COR-L47 (cell line): ENCODE results near the gene ANKRD44.

Source experiments
- DNase-seq: peaks from one replicate; lab custom pipeline; 2025; lab: John Stamatoyannopoulos, UW

ANKRD44 gene

DNA sequence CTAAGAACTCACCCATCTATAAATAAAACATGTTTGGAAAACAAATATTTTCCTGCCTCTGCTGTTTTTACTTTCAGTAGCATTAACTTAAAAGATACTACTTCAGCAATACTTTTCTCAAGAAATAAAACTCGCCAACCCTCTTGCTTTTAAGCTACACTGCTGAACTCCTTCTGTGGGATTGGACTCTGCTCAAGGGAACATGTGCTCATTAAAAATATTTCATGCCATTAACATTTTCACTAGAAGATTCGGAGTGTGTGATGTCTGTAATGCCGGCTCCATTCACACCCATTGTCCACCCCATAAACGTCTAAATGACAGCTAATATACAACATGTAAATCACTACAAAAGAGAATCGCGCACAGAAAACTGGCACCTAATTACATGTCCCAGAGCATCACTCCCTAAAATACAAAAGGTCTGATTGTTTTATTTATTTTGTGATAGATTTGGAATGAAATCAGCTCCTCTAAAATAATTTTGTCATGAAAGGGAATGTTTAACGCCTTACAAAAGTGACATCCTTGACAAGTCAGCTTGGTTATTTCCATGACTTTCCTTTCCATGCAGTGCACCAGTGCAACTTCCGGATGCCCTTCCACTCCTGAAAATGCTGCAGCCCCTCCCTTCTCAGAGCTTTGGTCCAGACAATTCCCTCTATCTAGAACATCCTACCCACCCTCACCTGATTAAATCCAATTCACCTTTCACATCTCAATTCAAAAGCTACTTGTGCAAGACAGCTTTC is 73.1 kb downstream of the ANKRD44 start:
- DNase-seq = no peak

DNA sequence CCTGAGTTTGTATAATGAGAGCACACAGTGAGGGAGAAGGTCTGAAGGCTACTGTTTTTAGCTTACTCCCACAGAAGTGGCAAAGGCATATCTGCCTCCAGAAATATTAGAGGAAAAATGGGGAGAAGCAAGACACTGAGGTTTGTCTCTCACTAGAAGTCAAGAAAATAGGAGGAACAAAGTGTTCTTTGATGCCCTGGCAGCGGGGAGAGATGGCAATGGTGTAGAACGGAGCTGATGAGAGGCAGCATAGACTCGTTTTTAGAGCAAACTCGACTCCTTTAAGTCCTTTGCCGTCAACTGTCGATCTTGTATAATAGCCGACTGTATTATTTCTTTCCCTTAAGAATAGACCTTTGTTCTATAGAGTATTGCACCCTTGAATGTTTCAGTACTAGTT is 73.8 kb downstream of the ANKRD44 start:
- DNase-seq = no peak

DNA sequence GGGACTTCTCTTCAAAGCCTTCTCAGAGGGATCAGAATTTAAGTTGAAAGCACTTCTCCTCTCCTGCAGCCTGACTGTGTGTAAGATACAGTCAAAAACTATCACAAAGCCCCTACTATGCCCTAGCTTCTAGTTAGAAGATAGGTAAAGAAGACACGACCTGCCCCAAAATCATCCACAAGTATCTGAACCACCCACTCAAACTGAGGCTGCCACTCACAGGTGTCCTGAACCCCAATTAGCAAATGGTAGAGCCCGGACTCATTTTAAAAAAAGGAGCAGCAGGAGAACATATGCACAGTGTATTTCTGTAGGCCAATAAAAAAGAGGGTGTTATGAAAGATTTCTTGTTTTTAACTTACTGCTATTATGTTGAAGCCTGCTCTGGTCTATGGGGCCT is 74.4 kb downstream of the ANKRD44 start:
- no peak for DNase-seq

DNA sequence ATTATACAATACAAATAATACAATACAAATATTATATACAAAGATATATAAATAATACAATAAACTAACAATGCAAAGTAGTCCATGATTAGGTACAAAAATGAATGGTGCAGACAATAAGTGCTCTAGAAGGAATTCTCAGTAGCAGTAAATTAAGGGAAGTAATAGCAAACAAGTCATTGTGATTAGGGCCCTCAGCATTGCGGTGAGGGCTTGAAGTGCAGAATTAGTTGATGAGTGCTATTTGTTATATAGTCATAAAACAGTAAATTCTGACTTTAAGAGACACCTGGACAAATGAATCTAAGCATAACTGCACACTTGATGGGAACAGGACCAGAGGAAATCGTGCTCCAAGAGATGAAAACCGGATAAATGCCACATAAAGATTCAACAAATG is 74.9 kb downstream of the ANKRD44 start:
- no peak for DNase-seq

DNA sequence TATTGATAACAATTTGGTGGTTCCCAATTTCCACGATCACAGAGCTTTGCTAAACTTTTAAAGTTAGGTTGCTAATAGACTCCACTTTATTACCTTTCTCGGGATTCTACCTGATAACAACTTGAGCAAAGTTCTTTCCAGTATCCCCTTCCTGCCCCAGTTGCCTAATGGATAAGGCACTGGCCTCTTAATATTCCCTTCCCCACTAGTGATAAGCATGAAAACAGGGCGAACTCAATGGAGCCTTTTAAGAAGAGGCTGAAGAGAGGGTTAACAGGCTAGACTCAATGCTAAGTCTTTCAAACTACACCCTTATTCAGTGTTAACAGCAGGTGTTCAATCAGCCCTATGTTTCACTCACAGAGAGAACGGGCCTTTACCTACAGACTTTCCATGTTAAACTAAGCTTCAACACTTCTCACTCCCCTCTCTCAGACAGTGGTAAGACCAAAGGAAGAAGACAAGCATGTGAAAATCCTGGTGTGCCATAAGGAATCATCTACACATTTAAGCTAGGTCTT is 75.8 kb downstream of the ANKRD44 start:
- DNase-seq = no peak

DNA sequence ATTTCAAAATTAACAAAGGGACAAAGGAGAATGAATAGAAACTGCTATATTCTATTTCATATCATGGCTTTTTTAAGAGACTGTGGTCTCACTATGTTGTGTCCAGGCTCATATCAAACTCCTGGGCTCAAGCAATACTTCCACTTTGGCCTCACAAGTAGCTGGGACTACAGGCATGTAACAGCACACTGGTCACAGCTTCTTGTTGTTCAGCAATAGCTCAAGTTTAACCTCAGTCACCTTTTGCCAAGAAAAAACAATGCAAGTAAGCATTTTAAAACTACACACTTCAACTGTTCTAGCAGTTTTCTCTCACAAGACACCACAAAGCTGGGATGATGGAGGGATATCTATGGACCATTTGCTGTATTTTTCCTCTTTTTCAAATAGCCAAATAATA is 77.1 kb downstream of the ANKRD44 start:
- DNase-seq = no peak

DNA sequence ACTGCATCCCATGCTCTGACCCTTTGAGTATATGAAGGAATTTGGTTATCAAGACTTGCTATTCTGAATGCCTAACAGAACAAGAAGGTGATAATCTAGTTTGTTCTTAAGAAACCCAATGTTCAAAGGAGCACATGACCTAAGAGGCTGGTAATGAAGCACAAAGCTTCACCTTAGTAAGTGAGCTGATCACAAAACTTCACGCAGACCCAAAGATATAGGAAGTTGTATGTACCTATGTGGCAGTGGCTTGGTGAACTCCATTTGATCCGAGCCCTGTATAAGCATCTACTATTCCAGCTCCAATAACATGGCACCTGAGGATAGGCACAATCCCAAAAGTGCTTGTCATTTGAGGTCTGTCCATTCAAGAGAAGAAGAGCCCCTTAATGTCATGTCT is 78.6 kb downstream of the ANKRD44 start:
- DNase-seq = no peak

DNA sequence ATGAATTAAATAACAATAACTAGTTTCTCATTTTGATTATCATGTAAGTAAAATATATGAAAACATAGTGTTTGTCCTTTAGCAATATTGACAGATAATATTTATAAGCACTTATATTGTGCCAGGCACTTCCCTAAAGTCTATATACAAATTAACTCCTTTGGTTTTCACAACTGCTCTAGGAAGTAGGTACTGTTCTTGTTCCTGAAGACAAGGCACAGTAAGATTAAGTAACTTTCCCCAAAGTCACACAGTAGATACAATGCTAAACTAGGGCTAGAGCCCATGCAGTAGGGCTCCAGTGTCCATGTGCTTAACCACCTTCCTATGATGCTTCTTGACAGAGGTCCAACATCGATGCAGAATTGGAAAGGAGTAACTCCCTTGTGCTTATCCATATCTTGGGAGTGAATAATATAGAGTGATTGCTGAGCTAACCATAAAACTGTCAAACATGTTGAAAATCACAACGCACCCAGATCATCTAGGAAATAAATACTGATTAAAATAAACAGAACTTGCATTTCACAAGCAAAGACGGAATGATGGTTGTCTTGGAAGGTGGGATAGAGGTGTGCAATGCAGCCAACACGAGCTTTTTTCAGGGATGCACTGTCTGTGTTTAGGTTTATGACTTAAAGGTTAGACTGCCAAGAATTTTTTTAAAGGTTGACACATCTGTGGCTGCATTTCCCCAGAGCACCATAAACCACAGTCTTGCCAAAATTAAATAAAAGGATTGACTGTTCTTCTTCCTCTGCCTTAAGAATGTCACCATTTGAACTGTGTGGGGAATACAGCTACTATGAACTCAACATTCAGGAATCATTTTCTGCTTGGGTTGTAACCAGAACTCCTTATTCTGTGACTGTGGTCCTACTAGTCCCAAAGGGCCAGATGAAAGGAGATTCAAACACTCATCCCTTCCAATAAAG is 80.8 kb downstream of the ANKRD44 start:
- DNase-seq = no peak

DNA sequence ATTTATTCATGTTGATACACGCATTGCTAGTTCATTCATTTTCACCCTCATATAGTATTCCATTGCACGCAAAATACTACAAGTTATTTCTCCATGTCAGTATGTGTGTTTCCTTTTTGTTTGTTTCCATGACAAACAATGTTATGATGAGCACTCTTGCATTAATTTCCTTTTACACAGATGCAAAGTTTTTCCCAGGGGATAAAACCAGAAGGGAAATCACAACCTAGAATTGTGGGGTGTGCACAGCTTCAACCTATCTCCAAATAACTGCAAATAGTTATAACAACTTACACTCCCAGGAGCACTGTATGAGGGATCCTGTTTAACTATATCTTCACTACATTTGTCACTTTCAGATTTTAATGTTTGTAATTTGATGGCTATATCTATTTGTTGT is 87.1 kb downstream of the ANKRD44 start:
- no peak for DNase-seq

DNA sequence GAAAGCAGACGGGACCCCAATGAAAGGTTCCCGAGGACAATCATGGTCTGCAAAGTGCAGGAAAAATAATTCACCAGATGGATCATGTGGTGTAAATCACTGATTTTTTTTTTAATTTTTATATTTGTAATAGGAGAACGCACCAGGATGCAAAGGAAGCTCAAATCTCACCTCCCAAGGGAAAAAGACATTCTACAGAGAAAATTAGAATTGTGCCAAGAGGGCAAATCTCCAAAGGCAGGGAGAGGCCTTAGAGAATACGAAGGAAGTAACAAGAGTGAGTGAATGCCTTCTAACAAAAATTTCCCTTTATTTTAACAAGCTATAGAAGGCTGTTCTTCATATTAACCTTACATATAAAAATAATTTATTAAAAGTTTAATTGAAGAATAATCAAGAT is 90.9 kb downstream of the ANKRD44 start:
- DNase-seq = no peak

DNA sequence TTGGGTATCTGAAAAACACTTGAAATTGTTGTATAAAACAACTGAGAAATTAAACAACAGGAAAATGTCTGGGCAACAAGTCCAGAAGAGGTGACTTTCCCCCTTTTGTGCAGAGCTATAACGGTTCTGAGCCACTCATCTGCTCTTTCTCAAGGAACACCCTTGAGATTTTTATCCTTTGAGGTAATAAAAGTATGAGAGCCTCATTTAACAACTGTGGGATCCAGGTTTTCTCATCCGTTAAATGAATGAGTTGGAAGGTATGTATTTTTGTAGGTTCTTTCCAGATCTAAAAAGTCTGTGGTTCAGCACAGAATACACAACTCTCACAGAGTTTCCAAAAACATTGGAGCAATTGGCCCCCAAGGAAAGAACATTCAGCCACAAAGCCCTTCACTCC is 93.0 kb downstream of the ANKRD44 start:
- DNase-seq = no peak

DNA sequence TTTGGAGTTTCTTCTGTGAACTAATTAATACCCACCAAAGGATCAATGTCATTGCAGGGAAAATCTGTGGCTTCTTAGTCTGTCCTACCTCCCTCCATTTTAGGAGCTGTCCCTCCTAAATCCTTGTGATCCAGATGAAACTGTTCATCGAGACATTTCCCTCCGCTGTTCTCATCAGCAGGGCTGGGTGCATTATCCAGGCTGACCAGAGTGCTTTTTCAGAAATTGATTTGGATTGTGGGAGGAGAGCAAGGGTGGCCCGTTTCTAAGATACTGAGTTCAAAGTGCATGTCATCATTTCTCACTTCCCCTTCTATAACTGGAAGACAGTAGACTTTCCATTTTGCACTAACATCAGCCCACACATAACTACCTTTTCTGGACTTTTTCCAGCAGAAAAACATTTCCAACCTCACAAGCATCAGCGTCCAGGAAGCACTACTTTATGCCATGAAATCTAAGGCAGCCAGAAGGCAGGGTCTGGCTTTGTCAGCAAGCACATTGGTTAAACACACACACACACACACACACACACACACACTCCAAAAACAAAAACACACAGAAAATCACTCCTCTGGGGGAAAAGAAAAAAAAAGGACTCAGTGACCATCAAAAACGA is 94.1 kb downstream of the ANKRD44 start:
- DNase-seq = no peak

DNA sequence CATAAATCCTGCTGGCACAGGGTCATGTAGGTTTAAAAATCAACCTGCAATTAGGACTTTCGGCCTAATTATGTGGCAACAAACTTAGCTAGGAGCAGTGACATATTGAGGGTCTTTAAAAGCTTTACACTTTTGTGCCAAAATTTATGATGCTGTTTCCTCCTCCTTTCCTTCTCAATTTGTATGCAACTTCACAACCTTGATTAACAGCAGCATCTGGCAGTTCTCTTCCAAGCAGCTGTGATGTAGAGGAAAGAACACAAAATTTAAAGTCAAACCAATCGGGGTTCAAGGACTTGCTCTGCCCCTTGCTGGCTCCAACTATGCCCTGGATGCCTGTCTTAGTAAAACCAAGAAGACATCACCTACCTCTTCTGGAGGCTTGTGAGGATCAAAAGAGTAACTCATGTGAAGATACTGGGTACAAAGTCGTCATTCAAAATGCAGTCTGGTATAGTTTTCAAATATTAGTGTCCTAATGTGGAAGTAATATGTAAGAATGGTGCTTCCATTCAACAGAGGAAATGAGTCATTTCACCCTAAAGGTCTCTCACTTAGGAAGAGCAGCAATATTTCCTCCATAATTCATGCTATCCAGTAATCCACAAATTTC is 94.7 kb downstream of the ANKRD44 start:
- DNase-seq = no peak

DNA sequence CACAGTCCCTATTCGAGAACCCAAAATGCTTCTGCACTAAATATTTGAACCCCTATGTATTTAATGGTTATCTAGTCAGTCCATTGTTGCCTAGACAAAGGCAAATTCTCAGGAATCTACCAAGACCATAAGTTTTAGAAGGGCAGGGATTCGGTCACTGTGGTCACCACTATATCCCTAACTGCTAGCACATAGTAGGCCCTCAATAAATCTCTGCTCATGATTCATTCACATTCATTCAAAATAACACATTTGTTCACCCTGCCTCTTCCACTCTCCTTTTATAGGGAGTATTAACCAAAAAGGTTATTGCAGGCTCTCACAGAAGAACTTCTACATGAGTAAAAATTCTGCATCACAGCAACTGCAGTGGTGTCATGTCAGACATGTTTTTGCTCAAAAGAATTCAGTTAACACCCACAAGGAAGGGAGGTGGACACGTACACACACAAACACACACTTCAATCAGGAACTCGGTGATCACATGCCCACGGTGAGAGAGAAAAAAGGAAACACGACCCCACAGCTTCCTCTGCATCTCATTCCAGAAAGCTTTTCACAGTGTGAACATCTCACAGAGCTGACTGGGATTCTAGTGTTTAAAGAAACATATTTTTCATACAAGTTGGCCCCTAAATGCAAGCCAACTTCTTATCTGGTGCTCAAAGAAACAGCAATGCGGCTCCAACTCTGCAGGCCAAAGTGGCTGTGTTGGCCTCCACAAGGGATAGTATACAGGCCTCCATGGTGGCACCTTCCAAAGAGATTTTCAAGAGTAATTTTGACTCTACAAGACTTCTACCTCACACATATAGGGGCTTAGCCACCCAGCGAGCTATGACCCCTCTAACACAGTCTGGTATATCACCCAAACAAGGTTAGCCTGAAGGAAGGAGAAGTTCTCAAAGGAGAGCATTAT is 98.0 kb downstream of the ANKRD44 start:
- DNase-seq = no peak

DNA sequence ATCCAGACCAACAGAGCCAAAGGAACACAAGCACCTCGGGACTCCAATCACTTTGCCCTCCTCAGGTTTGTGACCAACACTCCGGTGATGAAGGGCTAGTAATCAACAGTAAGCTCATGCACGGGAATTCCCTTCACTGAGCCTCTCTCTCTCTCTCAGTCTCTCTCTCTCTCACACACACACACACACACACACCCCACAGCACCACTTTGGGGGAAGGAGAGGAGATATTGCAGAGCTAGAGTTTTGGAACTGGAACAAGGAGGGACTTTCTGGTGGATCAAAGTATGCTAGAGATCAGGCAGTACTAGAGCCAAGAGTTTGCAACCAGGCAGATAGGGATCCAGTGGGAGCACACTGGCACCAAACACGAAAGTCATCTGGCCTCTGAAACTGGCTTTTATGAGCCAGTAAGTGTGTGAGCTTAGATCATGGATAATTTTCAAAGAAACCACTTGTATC is 98.7 kb downstream of the ANKRD44 start:
- DNase-seq = no peak

DNA sequence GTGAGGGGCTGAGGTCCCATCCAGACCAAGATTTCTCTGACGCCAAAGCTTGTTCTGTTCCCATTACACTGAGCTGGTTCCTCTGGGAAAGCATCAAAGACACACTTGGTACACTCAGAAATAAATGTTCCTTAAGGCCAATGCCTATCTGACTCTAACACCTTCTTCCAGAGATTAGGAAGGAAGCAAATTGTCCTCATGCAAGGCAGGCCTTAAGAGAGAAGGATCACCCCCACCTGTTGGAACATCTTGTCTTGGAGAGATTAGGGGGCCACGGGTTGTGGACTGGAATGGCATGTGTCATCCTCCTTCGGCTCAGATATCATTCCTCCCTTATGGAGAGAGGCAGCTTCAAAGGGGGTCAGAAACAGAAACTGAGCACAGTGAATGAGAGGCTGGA is 100.2 kb downstream of the ANKRD44 start:
- DNase-seq = no peak

DNA sequence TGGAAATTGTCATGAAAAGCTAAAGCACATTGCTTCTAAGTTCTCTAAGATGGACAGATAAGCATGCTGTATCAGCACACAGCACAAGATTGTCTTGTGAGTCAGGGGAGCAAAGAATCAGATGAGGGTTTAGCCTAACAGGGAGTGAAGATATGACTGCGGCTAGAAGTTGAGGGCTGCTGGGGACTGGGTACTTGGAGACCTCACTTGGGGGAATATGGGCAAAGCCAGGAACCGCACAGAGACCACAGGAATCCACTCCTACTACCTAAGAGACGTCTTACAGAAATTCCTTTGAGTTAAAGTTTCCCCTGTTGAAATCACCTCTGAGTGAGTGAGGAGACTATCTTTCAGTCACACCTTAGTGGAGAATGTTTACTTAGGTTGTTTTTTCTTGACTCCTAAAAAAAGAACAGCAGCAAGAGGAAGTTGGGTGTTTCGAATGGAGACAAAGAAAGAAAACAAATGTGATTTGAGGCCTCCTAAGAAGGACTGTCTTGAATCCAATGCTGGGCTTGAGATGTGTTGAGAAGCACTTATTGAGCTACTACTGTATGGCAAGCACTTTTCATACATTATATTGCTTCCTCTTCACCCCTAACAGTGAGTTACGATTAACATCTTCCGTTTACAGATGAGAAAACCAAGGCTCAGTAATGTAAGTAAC is 100.7 kb downstream of the ANKRD44 start:
- DNase-seq = no peak

DNA sequence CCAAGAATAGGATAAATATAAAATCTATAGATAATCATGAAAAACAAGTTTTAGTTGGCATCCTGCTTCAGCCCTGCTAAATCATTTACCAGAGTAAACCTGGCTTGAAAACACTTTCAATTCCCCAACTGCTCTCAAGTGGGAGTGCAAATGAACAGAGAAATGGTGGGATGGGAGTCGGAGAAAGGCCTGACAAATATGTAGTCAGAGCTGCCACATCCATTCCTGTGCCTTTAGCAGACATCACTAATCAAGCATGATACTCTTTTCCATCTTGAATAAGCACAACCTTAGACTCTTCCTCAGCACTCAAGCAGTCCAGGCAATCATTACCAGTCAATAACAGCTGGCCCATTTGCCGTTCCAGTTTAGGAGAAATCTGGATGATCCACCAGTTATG is 101.3 kb downstream of the ANKRD44 start:
- DNase-seq = no peak

DNA sequence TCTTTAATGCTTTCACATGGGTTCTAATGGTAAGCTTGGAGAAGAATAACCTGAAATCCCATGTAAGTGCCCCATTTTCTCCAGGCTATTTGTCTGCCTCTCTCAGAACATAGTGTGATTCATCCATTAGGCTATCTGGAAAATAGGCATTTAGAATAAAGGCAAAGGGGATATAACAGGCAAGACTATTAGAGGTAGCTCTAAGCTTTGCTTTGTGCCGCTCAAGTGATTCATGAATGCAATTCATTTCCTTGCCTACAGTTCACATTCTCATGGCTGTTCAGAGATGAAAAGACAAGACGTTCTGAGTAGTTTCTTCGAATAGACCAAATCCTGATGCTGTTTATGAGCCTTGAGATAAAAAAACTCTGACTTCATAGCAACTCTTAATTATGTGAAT is 101.7 kb downstream of the ANKRD44 start:
- no peak for DNase-seq

DNA sequence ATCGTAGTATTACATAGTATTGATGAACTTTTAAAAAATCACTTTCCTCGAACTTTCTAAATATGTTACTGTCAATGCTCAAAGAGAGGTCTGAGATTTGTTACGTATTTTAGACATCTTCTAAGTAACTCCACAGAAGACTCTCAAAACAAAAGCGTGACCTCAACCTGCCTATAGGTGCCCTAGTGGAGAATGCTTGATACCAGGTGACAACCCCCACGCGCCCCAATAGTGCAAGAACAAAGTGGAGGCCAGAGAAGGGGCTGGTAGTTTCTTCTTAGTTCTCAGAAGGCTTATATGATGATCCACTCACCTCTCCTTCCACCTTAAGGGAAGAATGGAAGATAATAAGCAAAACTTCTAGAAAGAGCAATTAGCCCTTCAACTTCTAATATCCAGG is 102.6 kb downstream of the ANKRD44 start:
- DNase-seq = no peak

DNA sequence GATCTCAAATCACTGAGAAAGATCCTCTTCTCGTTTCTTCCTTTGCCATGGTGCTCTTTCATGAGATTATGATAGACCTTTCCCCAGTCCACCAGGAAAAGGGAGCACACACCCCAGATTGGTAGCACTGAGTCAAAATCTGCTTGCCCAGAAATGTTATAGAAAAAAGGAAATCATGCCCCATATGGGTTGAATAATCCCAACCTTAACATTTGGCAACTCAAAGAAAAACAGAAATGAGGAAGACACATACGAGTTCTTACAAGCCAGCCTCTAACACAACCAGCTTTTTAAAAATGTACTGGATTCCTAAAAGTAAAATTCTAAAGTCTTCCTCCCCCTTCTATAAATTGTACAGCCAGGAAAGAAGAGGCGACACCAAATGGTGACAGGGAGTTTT is 103.0 kb downstream of the ANKRD44 start:
- DNase-seq = no peak
